Type B pancreatic cell (in vitro differentiated cells): ENCODE data around the gene RALGPS1. TPM values are rescaled to one million over a fixed set of nuclear protein-coding genes. Genes with fewer than 3 reads are reported as not detected.

ENCODE experiments used
- DNase-seq: peaks from one replicate; pipeline ENCODE4 v3.0.0; 2021; ENCODE audit warnings: mixed read lengths; ENCODE audit not compliant: unreplicated experiment; ENCODE audit errors: extremely low spot score
- H3K27ac Mint-ChIP-seq: 2 replicates; pipeline ENCODE4 v1.8.0; 2021; ENCODE audit warnings: mild to moderate bottlenecking, mixed read lengths
- H3K27me3 Mint-ChIP-seq: 2 replicates; pipeline ENCODE4 v1.8.0; 2021; ENCODE audit warnings: mixed read lengths
- H3K36me3 Mint-ChIP-seq: 2 replicates; pipeline ENCODE4 v1.8.0; 2021; ENCODE audit warnings: mixed read lengths
- H3K4me1 Mint-ChIP-seq: one replicate; pipeline ENCODE4 v1.8.0; 2021; ENCODE audit warnings: mixed read lengths; ENCODE audit not compliant: unreplicated experiment
- H3K4me3 Mint-ChIP-seq: 2 replicates; pipeline ENCODE4 v1.8.0; 2021; ENCODE audit warnings: mild to moderate bottlenecking, mixed read lengths
- H3K9me3 Mint-ChIP-seq: 2 replicates; pipeline ENCODE4 v1.8.0; 2021; ENCODE audit warnings: mixed read lengths
- CTCF ChIP-seq: fragments of 200-600 bp; sonication (generic); conservative IDR thresholded peaks from 2 replicates; pipeline ENCODE4 v1.5.0; 2021; ENCODE audit warnings: antibody characterized with exemption, mild to moderate bottlenecking
- total RNA-seq: library from RNA; stranded (reverse); gene quantifications from 2 replicates; pipeline ENCODE4 v1.2.1, GENCODE V29; 2021; ENCODE audit warnings: low replicate concordance

The RALGPS1 gene
- total RNA-seq, 1 donor from 2014 or later = 16.7 TPM

- no peaks in the 10 kb centered on the region for H3K4me1 Mint-ChIP-seq
- TF ChIP-seq CTCF = no peak
- peaks cover 8% of the 10 kb centered on the region for H3K36me3 Mint-ChIP-seq
- no peak for DNase-seq
- no peaks in the 10 kb centered on the region for H3K9me3 Mint-ChIP-seq
- H3K27ac Mint-ChIP-seq = no peak overlapping the region
- no peaks in the 10 kb centered on the region for H3K27me3 Mint-ChIP-seq
- H3K4me3 Mint-ChIP-seq = no peak overlapping the region
Observed at GRCh38 chr9:127099664-127100063, 185.1 kb downstream of the RALGPS1 start.

- Mint-ChIP-seq H3K4me1 (peaks cover 21% of the 10 kb centered on the region), H3K27me3 (no peaks in the 10 kb centered on the region), H3K4me3 (no peak overlapping the region), H3K36me3 (peaks cover 8% of the 10 kb centered on the region), H3K27ac (no peak overlapping the region), H3K9me3 (no peaks in the 10 kb centered on the region)
- no peak for TF ChIP-seq CTCF
- DNase-seq = no peak
Observed at GRCh38 chr9:127102176-127102575, 187.6 kb downstream of the RALGPS1 start.

- Mint-ChIP-seq H3K4me1 (peaks cover 22% of the 10 kb centered on the region), H3K27me3 (no peaks in the 10 kb centered on the region), H3K27ac (no peak overlapping the region), H3K36me3 (peaks cover 8% of the 10 kb centered on the region), H3K9me3 (no peaks in the 10 kb centered on the region), H3K4me3 (no peak overlapping the region)
- no peak for TF ChIP-seq CTCF
- DNase-seq = no peak
Observed at GRCh38 chr9:127102788-127103187, 188.2 kb downstream of the RALGPS1 start.

GRCh38 chr9:127104581-127105311, 190.2 kb downstream of the RALGPS1 start:
- Mint-ChIP-seq H3K4me1 (peaks cover 22% of the 10 kb centered on the region), H3K27me3 (no peaks in the 10 kb centered on the region), H3K9me3 (no peaks in the 10 kb centered on the region), H3K4me3 (no peak overlapping the region), H3K36me3 (peaks cover 8% of the 10 kb centered on the region), H3K27ac (no peak overlapping the region)
- DNase-seq = no peak
- TF ChIP-seq CTCF = no peak

- DNase-seq = no peak
- TF ChIP-seq CTCF = no peak
- Mint-ChIP-seq H3K9me3 (no peaks in the 10 kb centered on the region), H3K27ac (no peak overlapping the region), H3K4me1 (peaks cover 22% of the 10 kb centered on the region), H3K36me3 (peaks cover 15% of the 10 kb centered on the region), H3K4me3 (no peak overlapping the region), H3K27me3 (no peaks in the 10 kb centered on the region)
Observed at GRCh38 chr9:127105805-127106465, 191.4 kb downstream of the RALGPS1 start.
